GM12872 (cell line): ENCODE data around the gene IYD.

ENCODE experiments used
- CTCF ChIP-seq: IDR thresholded peaks from 3 replicates; pipeline ENCODE4 v1.5.1; 2011; ENCODE audit warnings: low read depth, mild to moderate bottlenecking, low read length, moderate library complexity; ENCODE audit not compliant: insufficient read depth

IYD gene

DNA sequence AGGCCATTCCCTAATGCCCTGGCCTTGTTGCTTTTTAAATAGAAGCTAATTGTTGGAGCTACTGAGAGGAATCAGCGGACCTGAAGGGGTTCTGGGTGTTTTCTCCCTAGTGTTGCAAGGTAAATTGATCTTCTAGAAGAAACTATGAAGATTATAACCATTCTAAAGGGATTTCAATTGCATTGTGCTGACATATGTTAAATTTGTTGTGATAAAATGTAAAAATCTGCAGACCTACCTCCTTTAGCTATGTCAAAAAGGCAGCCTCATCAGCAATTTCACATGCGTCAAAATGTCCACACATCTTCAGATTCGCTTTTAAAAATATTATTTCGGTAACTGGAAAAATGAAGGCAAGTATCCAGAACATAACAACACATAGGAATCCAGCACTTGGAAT, 44.4 kb downstream of the IYD start:
- no peak for TF ChIP-seq CTCF

- no peak for TF ChIP-seq CTCF
Observed at GRCh38 chr6:150413781-150414281, 45.0 kb downstream of the IYD start.

DNA sequence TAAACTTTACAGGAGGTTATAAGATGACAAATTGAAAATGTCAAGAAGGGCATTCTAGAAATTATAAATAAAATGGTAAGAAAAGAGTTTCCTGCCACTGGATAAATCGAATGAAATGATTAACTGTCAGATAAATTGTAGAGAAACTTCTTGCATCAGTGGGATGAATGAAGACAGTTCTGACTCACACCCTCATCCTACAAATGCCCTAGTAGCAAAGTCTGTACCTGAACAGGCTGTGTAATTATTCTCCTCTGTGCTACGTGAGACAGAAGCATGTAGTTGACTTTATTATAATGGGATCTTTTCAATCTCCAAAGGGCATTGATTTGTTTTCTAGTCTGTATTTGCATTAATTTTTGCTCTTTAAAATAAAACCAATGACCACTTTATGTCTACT, 47.3 kb downstream of the IYD start:
- TF ChIP-seq CTCF: no peak

DNA sequence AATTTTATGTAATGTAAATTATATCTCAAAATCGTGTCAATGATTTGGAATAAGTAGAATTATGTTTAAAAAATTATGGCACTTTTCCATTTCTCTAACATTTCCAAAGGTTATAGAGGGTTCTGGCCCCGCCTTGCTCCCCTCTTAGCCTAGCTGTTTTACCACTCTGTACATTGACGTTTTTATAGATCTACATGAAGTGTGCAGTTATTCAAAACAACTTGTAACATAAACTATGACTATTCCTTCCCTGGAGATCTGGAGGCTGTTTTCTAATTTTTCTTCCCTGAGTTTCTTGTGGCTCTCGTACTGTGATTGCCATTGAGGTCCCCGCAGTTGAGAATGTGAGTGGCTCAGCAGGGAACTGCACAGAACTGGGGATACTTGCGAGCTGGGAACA, 48.4 kb downstream of the IYD start:
- no peak for TF ChIP-seq CTCF

DNA sequence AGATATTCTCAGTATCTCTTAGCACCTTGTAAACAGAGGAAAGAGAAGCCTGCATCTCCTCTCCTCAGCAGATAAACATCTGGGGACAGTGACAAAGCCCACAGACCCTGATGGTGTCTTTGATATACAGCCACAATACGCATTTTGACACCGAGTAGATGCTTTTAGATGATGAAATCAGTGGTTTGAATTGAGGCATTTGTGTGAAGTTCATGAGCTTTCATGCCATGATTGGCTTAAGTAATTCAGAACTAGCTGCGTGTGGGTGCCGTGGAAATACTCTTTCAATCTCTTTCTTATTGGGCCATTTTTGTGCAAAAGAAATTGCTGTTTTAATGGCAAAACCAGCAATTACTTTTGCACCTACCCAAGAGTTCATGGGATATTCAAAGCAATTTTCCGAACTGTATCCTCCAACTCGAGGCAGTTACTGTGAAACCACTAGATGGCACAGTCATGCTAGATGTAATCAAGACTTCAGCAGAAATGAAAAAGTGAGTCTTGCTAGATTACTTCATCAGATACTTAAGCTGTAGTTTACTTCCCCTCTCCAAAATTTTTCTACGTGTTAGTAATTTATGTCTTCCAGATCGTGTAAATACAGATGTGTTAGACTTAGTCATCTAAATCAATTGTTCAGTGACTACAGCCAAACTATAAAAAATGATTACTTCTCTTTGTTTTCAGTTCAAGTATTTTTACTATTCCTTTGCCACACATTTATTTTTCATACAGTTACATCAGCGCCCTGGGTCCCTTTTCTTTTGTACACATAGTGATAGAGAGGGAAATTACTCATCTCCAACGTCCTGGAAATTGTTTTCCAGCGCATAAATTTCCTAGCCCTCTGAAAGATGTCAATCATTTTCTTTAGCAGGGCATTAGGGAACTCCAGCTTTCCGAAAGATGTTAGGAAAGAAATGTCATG, 49.4 kb downstream of the IYD start:
- peak; percentile 76 for TF ChIP-seq CTCF

DNA sequence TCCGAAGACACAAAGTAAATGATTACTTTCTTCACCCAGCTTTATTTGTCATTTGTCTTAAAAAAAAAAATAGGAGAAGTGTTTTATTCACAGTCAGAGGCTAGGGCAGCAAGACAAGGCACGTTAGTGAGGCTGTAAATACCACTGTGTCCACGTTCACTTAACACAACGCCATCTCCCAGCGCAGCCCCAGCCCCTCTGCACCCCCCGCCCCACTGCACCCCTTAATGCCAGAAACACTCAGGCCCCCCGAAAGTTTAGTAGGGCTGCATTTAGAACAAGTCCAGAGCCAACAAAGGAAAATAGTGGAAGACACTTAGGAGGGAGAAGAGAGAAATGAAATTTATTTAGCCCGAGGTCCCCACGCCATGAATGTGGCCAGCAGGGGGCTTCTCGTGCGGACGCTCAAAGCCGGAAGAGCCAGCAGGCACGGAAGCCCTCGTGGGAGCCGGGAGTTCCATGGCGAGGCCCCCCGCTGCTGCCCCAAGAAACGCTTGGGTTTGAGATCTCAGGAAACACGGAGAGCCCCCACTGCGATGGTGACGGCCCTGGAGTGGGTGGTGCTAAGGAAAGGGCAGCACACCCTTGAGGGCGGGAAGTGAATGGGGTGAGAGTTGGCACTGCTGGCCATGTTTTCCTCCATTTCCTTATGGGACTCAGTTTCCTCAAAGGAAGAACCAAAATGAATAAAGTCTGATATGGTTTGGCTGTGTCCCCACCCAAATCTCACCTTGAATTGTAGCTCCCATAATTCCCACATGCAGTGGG, 50.2 kb downstream of the IYD start:
- peak; percentile 76 for TF ChIP-seq CTCF

DNA sequence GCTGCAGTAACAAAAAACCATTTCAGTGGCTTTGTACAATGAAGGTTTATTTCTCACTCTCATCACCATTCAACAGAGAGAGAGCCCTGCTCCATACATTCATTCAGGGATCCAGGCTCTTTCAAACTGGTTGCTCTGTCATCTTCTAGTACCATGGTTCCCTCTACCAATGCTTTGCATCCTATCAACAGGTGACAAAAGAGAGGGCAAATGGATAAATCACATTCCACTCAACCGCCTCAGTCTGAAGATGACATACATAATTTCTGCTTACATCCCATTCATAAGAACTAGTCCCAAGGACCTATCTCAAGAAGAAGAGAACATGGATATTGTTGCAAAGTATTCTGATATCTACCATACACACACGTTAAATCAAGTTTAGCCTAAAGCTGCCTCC, 51.6 kb downstream of the IYD start:
- TF ChIP-seq CTCF: no peak
